Measurements from ENCODE around the gene SHLD1.
"Not testable (repeated sequence)": the region's sequence is repeated elsewhere in the genome, so short reads cannot be mapped to it uniquely, and the experiment has no call there.

SHLD1 gene

GRCh38 chr20:5749952-5750779 lies at the start of gene SHLD1:
Gene SHLD1 (plus strand): TSS chr20:5750401. CDS start chr20:5772866, 22,465 bp downstream.
- Histone ChIP-seq H3F3A (ENCODE audit: insufficient read depth, low read length) (no peaks in the 10 kb centered on the region), H4K20me1 (ENCODE audit: insufficient read depth, low read length) (no peaks in the 10 kb centered on the region), H2AFZ (ENCODE audit: low read length) (peak within 1 kb of the TSS; percentile 98), H3K27ac (ENCODE audit: low read length) (no peak within 1 kb of the TSS), H3K4me3 (ENCODE audit: low read length) (peak within 1 kb of the TSS; percentile 73), H3K9me2 (replicated peaks; ENCODE audit: insufficient read depth, low read length) (no peaks in the 10 kb centered on the region), H3K9ac (ENCODE audit: low read length) (peak within 1 kb of the TSS; percentile 47; the same call in 1 of the 2 replicates), H3K79me2 (ENCODE audit: low read length) (peaks cover 4% of the 10 kb centered on the region; the same call in 1 of the 2 replicates), H3K36me3 (replicated peaks; ENCODE audit: insufficient read depth, low read length) (no peaks in the 10 kb centered on the region), H3K27me3 (replicated peaks; ENCODE audit: insufficient read depth, low read length) (no peaks in the 10 kb centered on the region), H3K9me3 (replicated peaks; ENCODE audit: insufficient read depth, low read length) (no peaks in the 10 kb centered on the region), H3K4me2 (ENCODE audit: low read depth, low read length) (peak within 1 kb of the TSS; percentile 82), H3K4me1 (ENCODE audit: low read length) (no peaks in the 10 kb centered on the region)
- no peak for TF ChIP-seq CTCF (IDR thresholded peaks at IDR 0.05; ENCODE audit: low read length)
- no peak for TF ChIP-seq EZH2phosphoT487 (IDR thresholded peaks at IDR 0.05; ENCODE audit: low read length)
- TF ChIP-seq EZH2 (optimal IDR thresholded peaks at IDR 0.05; ENCODE audit: low read depth, low read length): no peak
- DNase-seq: peak; percentile 87

- not testable (repeated sequence) for H3K9ac ChIP-seq (ENCODE audit: low read length); H3K4me3 ChIP-seq (ENCODE audit: low read length); H3K4me2 ChIP-seq (ENCODE audit: low read depth, low read length); DNase-seq; H3K4me1 ChIP-seq (ENCODE audit: low read length); H3K27ac ChIP-seq (ENCODE audit: low read length); H3F3A ChIP-seq (ENCODE audit: insufficient read depth, low read length); H3K9me2 ChIP-seq (replicated peaks; ENCODE audit: insufficient read depth, low read length); H2AFZ ChIP-seq (ENCODE audit: low read length); H3K27me3 ChIP-seq (replicated peaks; ENCODE audit: insufficient read depth, low read length); H3K79me2 ChIP-seq (ENCODE audit: low read length); H3K9me3 ChIP-seq (replicated peaks; ENCODE audit: insufficient read depth, low read length); H4K20me1 ChIP-seq (ENCODE audit: insufficient read depth, low read length); H3K36me3 ChIP-seq (replicated peaks; ENCODE audit: insufficient read depth, low read length)
Measured at GRCh38 chr20:5702339-5702738, 47.9 kb upstream of the SHLD1 start.

GRCh38 chr20:5703681-5704101 lies 46.5 kb upstream of the SHLD1 start:
- Histone ChIP-seq H3K4me1 (ENCODE audit: low read length) (no peaks in the 10 kb centered on the region), H3K9me3 (replicated peaks; ENCODE audit: insufficient read depth, low read length) (no peaks in the 10 kb centered on the region), H3K36me3 (replicated peaks; ENCODE audit: insufficient read depth, low read length) (no peaks in the 10 kb centered on the region), H3K79me2 (ENCODE audit: low read length) (no peaks in the 10 kb centered on the region), H2AFZ (ENCODE audit: low read length) (no peak overlapping the region), H3K4me2 (ENCODE audit: low read depth, low read length) (no peak overlapping the region), H3K9ac (ENCODE audit: low read length) (no peak overlapping the region), H3K9me2 (replicated peaks; ENCODE audit: insufficient read depth, low read length) (no peaks in the 10 kb centered on the region), H3K4me3 (ENCODE audit: low read length) (no peak overlapping the region), H3K27ac (ENCODE audit: low read length) (no peak overlapping the region), H3K27me3 (replicated peaks; ENCODE audit: insufficient read depth, low read length) (no peaks in the 10 kb centered on the region), H3F3A (ENCODE audit: insufficient read depth, low read length) (no peaks in the 10 kb centered on the region), H4K20me1 (ENCODE audit: insufficient read depth, low read length) (no peaks in the 10 kb centered on the region)
- no peak for DNase-seq
- no peak for TF ChIP-seq EZH2phosphoT487 (IDR thresholded peaks at IDR 0.05; ENCODE audit: low read length)
- TF ChIP-seq CTCF (IDR thresholded peaks at IDR 0.05; ENCODE audit: low read length): no peak
- no peak for TF ChIP-seq EZH2 (optimal IDR thresholded peaks at IDR 0.05; ENCODE audit: low read depth, low read length)

- Histone ChIP-seq H3K4me1 (ENCODE audit: low read length) (no peaks in the 10 kb centered on the region), H3K4me3 (ENCODE audit: low read length) (no peak overlapping the region), H4K20me1 (ENCODE audit: insufficient read depth, low read length) (no peaks in the 10 kb centered on the region), H3K9me3 (replicated peaks; ENCODE audit: insufficient read depth, low read length) (no peaks in the 10 kb centered on the region), H3K4me2 (ENCODE audit: low read depth, low read length) (no peak overlapping the region), H3K27ac (ENCODE audit: low read length) (no peak overlapping the region), H3K9ac (ENCODE audit: low read length) (no peak overlapping the region), H3F3A (ENCODE audit: insufficient read depth, low read length) (no peaks in the 10 kb centered on the region), H2AFZ (ENCODE audit: low read length) (no peak overlapping the region), H3K36me3 (replicated peaks; ENCODE audit: insufficient read depth, low read length) (no peaks in the 10 kb centered on the region), H3K79me2 (ENCODE audit: low read length) (no peaks in the 10 kb centered on the region), H3K27me3 (replicated peaks; ENCODE audit: insufficient read depth, low read length) (no peaks in the 10 kb centered on the region), H3K9me2 (replicated peaks; ENCODE audit: insufficient read depth, low read length) (no peaks in the 10 kb centered on the region)
- no peak for TF ChIP-seq EZH2phosphoT487 (IDR thresholded peaks at IDR 0.05; ENCODE audit: low read length)
- TF ChIP-seq EZH2 (optimal IDR thresholded peaks at IDR 0.05; ENCODE audit: low read depth, low read length): no peak
- TF ChIP-seq CTCF (IDR thresholded peaks at IDR 0.05; ENCODE audit: low read length): no peak
- DNase-seq: no peak
Measured at GRCh38 chr20:5705827-5706226, 44.4 kb upstream of the SHLD1 start.

Measured in MM.1S (cell line).